ENCODE results near the gene FCHO1. TPM values are rescaled to one million over a fixed set of nuclear protein-coding genes. Genes with fewer than 3 reads are reported as not detected.

Gene FCHO1
- total and polyA plus RNA-seq, 10 of the 15 experiments (the other 5 are each of a cell fraction or from before 2014, with no cell fraction given): 0.14 to 45.8 (median 15.8) TPM

- TF ChIP-seq BACH1 (IDR thresholded peaks at IDR 0.05; ENCODE audit: borderline replicate concordance) (no peak), KLF5 (IDR thresholded peaks at IDR 0.05; ENCODE audit: partially characterized antibody) (no peak), E4F1 (IDR thresholded peaks at IDR 0.05; ENCODE audit: borderline replicate concordance, partially characterized antibody) (no peak), PAX8 (IDR thresholded peaks at IDR 0.05) (no peak), EZH2 (IDR thresholded peaks at IDR 0.05; ENCODE audit: borderline replicate concordance, control insufficient read depth, low read depth, low read length) (no peak), SIN3A (IDR thresholded peaks at IDR 0.05; ENCODE audit: low read depth, low read length) (no peak)
- TF ChIP-seq, protein P1, sequence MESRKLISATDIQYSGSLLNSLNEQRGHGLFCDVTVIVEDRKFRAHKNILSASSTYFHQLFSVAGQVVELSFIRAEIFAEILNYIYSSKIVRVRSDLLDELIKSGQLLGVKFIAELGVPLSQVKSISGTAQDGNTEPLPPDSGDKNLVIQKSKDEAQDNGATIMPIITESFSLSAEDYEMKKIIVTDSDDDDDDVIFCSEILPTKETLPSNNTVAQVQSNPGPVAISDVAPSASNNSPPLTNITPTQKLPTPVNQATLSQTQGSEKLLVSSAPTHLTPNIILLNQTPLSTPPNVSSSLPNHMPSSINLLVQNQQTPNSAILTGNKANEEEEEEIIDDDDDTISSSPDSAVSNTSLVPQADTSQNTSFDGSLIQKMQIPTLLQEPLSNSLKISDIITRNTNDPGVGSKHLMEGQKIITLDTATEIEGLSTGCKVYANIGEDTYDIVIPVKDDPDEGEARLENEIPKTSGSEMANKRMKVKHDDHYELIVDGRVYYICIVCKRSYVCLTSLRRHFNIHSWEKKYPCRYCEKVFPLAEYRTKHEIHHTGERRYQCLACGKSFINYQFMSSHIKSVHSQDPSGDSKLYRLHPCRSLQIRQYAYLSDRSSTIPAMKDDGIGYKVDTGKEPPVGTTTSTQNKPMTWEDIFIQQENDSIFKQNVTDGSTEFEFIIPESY (IDR thresholded peaks at IDR 0.05): no peak
These were observed 12.0 kb upstream of the FCHO1 start (continued) for GRCh38 chr19:17739121-17739875.

Data from GM12878 (cell line).